ENCODE measurements around the gene COPB2. TPM values are rescaled to one million over a fixed set of nuclear protein-coding genes. Genes with fewer than 3 reads are reported as not detected.

The COPB2 gene
- total and polyA plus RNA-seq, 2 of the 8 experiments (the other 6 are each of a cell fraction or from before 2014, with no cell fraction given), result 40.3 to 119 TPM

GRCh38 chr3:139374099-139374498, 15.3 kb downstream of the COPB2 start (continued):
- no peak for TF ChIP-seq ATF2 (IDR thresholded peaks at IDR 0.05; ENCODE audit: low read length)
- no peak for TF ChIP-seq E2F6 (IDR thresholded peaks at IDR 0.05)
- no peak for TF ChIP-seq EP300 (IDR thresholded peaks at IDR 0.05; ENCODE audit: borderline replicate concordance in 1 of 2, low read depth in 2 of 2, low read length in 2 of 2)
- no peak for TF ChIP-seq EGR1 (IDR thresholded peaks at IDR 0.05; ENCODE audit: borderline replicate concordance, low read depth, low read length)
- no peak for TF ChIP-seq TEAD4 (IDR thresholded peaks at IDR 0.05; ENCODE audit: low read depth, low read length)

All from H1 (cell line).